Naive B cell (primary cell): ENCODE data around the gene ZNF75A. TPM values are rescaled to one million over a fixed set of nuclear protein-coding genes. Genes with fewer than 3 reads are reported as not detected.

ENCODE experiments used
- ATAC-seq, 2 donors: fragments of 150-1000 bp; cut with Tn5 transposase; 2 replicates each; pipeline ENCODE4 v1.10.0; 2021; ENCODE audit warnings: low read depth in 2 of 2, mild to moderate bottlenecking in 2 of 2, moderate library complexity in 2 of 2
- DNase-seq: peaks from one replicate; pipeline ENCODE4 v3.0.0; 2022
- H3K27ac Mint-ChIP-seq, 6 donors: one replicate each; pipeline ENCODE4 v1.8.0; 2020 to 2022; ENCODE audit warnings: mild to moderate bottlenecking in 6 of 6, mixed read lengths in 6 of 6, moderate library complexity in 5 of 6, inconsistent platforms in 2 of 6
- H3K27me3 Mint-ChIP-seq, 3 donors: one replicate each; pipeline ENCODE4 v1.8.0; 2021 to 2022; ENCODE audit warnings: mixed read lengths in 3 of 3, mild to moderate bottlenecking in 1 of 3
- H3K36me3 Mint-ChIP-seq, 2 donors: one replicate each; pipeline ENCODE4 v1.8.0; 2020 to 2022; ENCODE audit warnings: mixed read lengths in 2 of 2, inconsistent platforms in 1 of 2, mild to moderate bottlenecking in 1 of 2
- H3K4me1 Mint-ChIP-seq, 3 donors: one replicate each; pipeline ENCODE4 v1.8.0; 2020 to 2022; ENCODE audit warnings: mixed read lengths in 3 of 3, inconsistent platforms in 1 of 3, mild to moderate bottlenecking in 1 of 3, moderate library complexity in 1 of 3
- H3K4me3 Mint-ChIP-seq, 8 donors: one replicate each; pipeline ENCODE4 v1.8.0; 2020 to 2022; ENCODE audit warnings: mild to moderate bottlenecking in 8 of 8, mixed read lengths in 8 of 8, moderate library complexity in 8 of 8, inconsistent platforms in 2 of 8
- H3K9me3 Mint-ChIP-seq, 7 donors: one replicate each; pipeline ENCODE4 v1.8.0; 2020 to 2022; ENCODE audit warnings: mixed read lengths in 7 of 7, mild to moderate bottlenecking in 5 of 7, inconsistent platforms in 2 of 7, moderate library complexity in 1 of 7
- polyA plus RNA-seq, 6 donors: library from polyadenylated mRNA; unstranded; fragments of 300-500 nt; fragmentation: Illumina TruSeq; gene quantifications; one replicate each; pipeline ENCODE4 v1.2.3, GENCODE V29; 2021; ENCODE audit warnings: low read depth in 6 of 6

Gene ZNF75A
- polyA plus RNA-seq, 6 donors from 2014 or later, result 22.4 to 59.6 (median 30.6) TPM

DNA sequence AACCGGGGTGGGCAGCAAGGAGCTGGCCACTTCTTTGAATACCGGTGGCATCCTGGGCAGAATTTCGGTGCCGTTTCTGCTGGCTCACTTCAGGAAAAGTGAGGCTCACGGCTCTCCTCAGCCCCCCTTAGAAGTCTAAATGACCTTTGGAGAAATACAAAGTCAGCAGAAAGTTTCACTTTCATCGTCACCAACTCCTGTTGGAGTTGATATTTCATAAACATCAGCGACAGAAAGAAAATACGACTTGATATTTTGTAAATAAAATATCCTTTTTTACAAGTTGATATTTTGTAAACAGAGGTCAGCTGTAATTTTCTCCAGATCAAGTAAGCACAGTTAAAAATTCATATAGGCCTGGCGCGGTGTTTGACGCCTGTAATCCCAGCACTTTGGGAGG is 781 bp downstream of the ZNF75A start:
- peaks cover 12 to 15% of the 10 kb centered on the region in 2 donors for H3K36me3 Mint-ChIP-seq
- H3K4me1 Mint-ChIP-seq, result peaks cover 7 to 39% (median 17%) of the 10 kb centered on the region in 3 donors
- H3K27me3 Mint-ChIP-seq, result no peaks in the 10 kb centered on the region
- no peak for ATAC-seq
- peak overlapping the region in 4 of 6 donors; percentile 79 to 94 (median 88) for H3K27ac Mint-ChIP-seq
- DNase-seq, result no peak
- H3K4me3 Mint-ChIP-seq, result peak overlapping the region; percentile 78 to 93 (median 88)
- H3K9me3 Mint-ChIP-seq, result peaks cover 1 to 26% (median 10%) of the 10 kb centered on the region in 7 donors

DNA sequence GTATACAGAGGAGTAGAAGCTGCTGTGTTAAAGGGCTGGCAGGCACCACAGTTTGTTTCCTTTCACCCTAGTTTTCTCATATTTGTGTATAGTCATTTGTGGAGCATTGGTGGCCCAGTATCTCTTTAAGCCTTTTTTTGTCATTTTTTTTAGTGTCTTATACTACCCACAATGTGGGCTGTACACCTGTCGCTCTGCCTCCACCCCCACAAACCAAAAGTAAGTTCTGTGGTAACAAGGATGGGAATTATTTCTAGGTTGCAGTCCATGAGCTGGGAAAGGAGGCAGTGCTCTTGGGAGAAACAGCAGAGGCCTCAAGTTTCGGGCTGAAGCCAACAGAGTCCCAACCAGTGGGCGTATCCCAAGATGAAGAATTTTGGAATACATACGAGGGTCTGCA is 6.2 kb downstream of the ZNF75A start:
- Mint-ChIP-seq H3K27me3 (no peaks in the 10 kb centered on the region), H3K4me3 (no peak overlapping the region), H3K9me3 (peaks cover 25 to 70% (median 54%) of the 10 kb centered on the region in 7 donors), H3K36me3 (peaks cover 55 to 67% of the 10 kb centered on the region in 2 donors), H3K4me1 (peaks cover 0 to 26% (median 21%) of the 10 kb centered on the region in 3 donors), H3K27ac (no peak overlapping the region)
- no peak for DNase-seq
- no peak for ATAC-seq

DNA sequence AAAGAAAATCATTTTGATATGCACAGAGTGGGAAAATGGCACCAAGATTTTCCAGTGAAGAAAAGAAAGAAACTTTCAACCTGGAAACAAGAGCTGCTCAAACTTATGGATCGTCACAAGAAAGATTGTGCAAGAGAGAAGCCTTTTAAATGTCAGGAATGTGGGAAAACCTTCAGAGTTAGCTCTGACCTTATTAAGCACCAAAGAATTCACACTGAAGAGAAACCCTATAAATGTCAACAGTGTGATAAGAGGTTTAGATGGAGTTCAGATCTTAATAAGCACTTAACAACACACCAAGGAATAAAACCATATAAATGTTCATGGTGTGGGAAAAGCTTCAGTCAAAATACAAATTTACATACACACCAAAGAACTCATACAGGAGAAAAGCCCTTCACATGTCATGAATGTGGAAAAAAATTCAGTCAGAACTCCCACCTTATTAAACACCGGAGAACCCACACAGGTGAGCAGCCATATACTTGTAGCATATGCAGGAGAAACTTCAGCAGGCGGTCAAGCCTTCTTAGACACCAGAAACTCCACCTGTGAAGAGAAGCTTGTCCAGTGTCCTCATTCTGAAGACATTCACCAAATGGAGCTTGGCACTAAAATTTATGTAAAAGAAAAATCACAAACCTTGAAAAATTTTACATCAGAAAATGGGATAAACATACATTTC is 12.2 kb downstream of the ZNF75A start:
- ATAC-seq (no peak), DNase-seq (no peak)
- peaks cover 0 to 9% (median 0%) of the 10 kb centered on the region in 3 donors for H3K4me1 Mint-ChIP-seq
- no peaks in the 10 kb centered on the region for H3K27me3 Mint-ChIP-seq
- peak overlapping the region in 1 of 8 donors; percentile 72 for H3K4me3 Mint-ChIP-seq
- H3K9me3 Mint-ChIP-seq, result peaks cover 31 to 93% (median 82%) of the 10 kb centered on the region in 7 donors
- H3K27ac Mint-ChIP-seq, result no peak overlapping the region
- H3K36me3 Mint-ChIP-seq, result peaks cover 67 to 73% of the 10 kb centered on the region in 2 donors

DNA sequence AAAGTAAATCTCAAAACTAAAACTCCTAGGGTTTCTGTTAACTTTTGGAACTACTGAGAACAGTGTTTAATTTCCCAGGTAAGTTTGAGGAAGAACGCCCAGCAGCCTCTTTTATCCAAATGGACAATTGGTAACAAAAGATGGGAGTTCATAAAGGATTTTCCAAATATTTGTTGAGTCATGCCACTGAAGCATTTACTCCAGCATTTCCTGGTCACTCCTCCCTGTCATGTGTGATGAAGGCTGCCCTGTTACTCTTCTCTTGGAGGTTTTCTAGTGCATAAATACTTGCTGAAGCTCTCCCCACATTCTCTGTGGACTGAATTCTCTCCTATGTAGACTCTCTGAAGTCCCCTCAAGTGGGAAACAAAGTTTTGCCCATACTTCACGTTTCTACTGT is 16.5 kb downstream of the ZNF75A start:
- peaks cover 7 to 79% (median 62%) of the 10 kb centered on the region in 7 donors for H3K9me3 Mint-ChIP-seq
- no peaks in the 10 kb centered on the region for H3K27me3 Mint-ChIP-seq
- H3K4me1 Mint-ChIP-seq, result no peaks in the 10 kb centered on the region

DNA sequence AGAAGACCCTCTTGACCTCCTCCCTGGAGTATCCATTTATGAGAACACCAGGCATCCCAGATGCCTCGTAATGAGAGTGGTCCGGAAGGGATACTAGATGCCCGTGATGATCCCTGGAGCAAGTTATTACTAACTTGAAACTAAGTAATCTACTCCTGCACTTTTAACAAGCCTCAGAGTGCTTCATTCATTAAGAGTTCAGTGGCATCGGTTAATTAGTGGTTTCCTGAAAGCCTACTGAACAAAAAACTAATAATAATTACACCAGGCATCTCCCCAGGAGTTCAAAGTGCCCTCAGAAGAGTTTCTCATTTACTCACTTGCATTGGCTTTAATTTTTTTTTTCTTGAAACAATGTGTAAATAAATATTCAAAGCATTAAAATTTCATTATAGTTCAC is 22.2 kb downstream of the ZNF75A start:
- DNase-seq, result no peak
- H3K27me3 Mint-ChIP-seq, result no peaks in the 10 kb centered on the region
- no peak overlapping the region for H3K27ac Mint-ChIP-seq
- ATAC-seq, result no peak
- H3K4me1 Mint-ChIP-seq, result no peaks in the 10 kb centered on the region
- peaks cover 5 to 43% (median 31%) of the 10 kb centered on the region in 7 donors for H3K9me3 Mint-ChIP-seq
- H3K4me3 Mint-ChIP-seq, result no peak overlapping the region
- H3K36me3 Mint-ChIP-seq, result peaks cover 14 to 20% of the 10 kb centered on the region in 2 donors

More for the DNA sequence above, 16.5 kb downstream of the ZNF75A start:
- peaks cover 31 to 32% of the 10 kb centered on the region in 2 donors for H3K36me3 Mint-ChIP-seq
- ATAC-seq, result no peak
- H3K27ac Mint-ChIP-seq, result no peak overlapping the region
- DNase-seq, result no peak
- no peak overlapping the region for H3K4me3 Mint-ChIP-seq

DNA sequence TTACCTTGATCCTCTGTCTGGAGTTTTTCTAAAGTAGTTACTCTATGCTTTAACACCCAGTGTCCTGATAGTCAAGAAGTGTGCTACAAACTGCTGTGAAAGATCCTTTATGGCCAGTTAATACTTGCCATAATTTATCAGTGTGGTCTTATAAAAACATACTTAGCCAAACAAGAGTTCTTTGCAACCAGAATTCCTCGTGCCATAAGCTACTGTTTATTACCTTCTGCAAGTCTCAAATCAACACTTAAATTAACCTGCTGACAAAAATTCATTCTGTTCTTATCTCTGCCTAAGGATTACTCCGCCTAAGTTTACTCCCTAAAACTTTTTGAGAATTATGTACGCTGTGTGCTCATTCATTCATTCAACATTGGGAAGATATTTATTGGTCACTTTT is 22.8 kb downstream of the ZNF75A start:
- DNase-seq (no peak), ATAC-seq (no peak)
- no peak overlapping the region for H3K4me3 Mint-ChIP-seq
- H3K36me3 Mint-ChIP-seq, result peaks cover 17 to 20% of the 10 kb centered on the region in 2 donors
- H3K4me1 Mint-ChIP-seq, result no peaks in the 10 kb centered on the region
- no peaks in the 10 kb centered on the region for H3K27me3 Mint-ChIP-seq
- H3K9me3 Mint-ChIP-seq, result peaks cover 5 to 40% (median 29%) of the 10 kb centered on the region in 7 donors
- no peak overlapping the region for H3K27ac Mint-ChIP-seq

DNA sequence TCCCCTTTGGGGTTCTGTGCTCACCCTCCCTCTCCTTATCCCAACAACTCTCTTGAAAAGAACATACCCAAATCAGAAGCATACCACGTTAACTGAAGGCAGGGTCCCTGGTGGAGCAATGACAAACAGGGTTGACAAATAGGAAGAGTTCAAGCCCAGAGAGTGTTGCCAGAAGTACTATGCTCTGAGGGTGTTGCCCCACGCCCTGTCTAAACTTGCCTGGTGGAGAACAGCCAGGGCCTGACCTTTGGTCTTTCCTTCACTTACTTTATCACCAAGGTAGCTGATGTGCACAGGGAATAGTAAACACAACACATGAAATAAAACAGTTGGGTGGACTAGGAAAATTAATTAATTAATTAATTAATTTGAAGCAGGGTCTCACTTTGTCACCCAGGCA is 23.3 kb downstream of the ZNF75A start:
- Mint-ChIP-seq H3K4me3 (no peak overlapping the region), H3K27ac (no peak overlapping the region), H3K36me3 (peaks cover 18 to 20% of the 10 kb centered on the region in 2 donors), H3K27me3 (no peaks in the 10 kb centered on the region), H3K9me3 (peaks cover 5 to 39% (median 26%) of the 10 kb centered on the region in 7 donors), H3K4me1 (no peaks in the 10 kb centered on the region)
- ATAC-seq (no peak), DNase-seq (no peak)

DNA sequence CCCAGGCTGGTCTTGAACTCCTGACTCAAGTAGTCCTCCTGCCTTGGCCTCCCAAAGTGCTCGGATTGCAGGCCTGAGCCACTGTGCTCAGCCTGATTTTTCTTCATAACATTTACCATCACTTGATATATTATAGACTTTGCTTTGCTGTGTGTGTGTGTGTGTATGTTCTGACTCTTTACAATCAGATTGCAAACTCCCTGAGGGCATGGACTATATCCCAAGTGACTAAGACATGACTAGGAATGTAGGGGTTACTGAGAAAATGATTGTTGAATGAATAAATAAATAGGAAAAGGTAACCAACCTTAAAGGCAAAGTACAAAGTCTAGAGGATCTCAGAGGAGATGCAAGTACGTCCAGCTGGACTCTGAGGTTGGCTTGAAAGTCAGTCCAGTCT is 40.7 kb downstream of the ZNF75A start:
- DNase-seq, result no peak
- peak overlapping the region in 1 of 8 donors; percentile 41 for H3K4me3 Mint-ChIP-seq
- H3K27me3 Mint-ChIP-seq, result no peaks in the 10 kb centered on the region
- peaks cover 0 to 4% (median 0%) of the 10 kb centered on the region in 3 donors for H3K4me1 Mint-ChIP-seq
- ATAC-seq, result no peak
- H3K27ac Mint-ChIP-seq, result no peak overlapping the region
- H3K36me3 Mint-ChIP-seq, result peaks cover 5 to 8% of the 10 kb centered on the region in 2 donors
- H3K9me3 Mint-ChIP-seq, result peaks cover 0 to 3% (median 0%) of the 10 kb centered on the region in 7 donors

DNA sequence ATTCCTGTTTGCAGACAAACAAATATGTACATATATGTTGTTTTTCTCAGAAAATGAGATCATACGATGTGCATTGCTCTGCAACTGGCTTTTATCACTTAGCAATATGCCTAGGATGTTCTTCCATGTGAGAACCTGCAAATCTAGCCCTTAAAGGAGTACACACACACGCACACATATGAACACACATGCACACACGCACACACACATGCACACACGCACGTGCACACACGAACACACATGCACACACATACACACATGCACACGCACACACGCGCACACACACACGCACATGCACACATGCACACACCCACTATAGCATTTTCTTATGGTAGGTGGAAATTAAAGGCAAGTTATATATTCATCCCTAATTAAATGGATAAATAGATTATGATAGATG is 42.3 kb downstream of the ZNF75A start:
- peaks cover 0 to 10% (median 0%) of the 10 kb centered on the region in 7 donors for H3K9me3 Mint-ChIP-seq
- ATAC-seq, result no peak
- no peak for DNase-seq
- no peak overlapping the region for H3K4me3 Mint-ChIP-seq
- H3K4me1 Mint-ChIP-seq, result peaks cover 0 to 4% (median 0%) of the 10 kb centered on the region in 3 donors
- H3K27ac Mint-ChIP-seq, result no peak overlapping the region
- no peaks in the 10 kb centered on the region for H3K27me3 Mint-ChIP-seq
- peaks cover 5 to 8% of the 10 kb centered on the region in 2 donors for H3K36me3 Mint-ChIP-seq

DNA sequence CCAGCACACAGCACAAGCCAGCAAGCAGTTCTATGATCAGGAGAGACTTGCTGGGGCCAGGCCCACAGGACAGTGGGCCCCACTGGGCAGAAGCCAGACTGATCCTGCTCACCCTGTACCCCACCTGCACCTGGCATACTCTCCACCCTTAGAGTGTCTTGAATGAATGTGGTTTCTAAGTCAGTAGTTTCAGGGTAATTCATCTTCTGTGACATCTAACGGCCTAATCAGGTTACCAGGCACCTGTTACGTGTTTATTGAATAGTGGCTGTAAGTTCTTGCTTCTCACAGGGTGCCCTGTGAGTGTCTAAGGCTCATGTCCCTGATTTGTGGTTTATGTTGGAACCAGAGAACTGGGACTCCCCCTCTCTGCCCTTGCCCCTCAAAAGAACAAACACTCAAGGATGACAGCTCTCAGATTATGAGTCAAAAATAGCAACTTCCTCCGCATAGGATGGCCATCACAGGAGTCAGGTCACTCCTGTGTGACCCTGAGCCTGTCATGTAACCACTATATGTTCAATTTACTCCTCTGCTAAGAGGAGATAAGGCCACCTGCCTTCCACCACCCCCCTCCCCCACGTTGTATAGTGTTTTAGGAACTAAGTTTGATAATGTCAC is 43.4 kb downstream of the ZNF75A start:
- ATAC-seq (no peak), DNase-seq (no peak)
- H3K27ac Mint-ChIP-seq, result peak overlapping the region in 1 of 6 donors; percentile 66
- H3K27me3 Mint-ChIP-seq, result no peaks in the 10 kb centered on the region
- H3K36me3 Mint-ChIP-seq, result peaks cover 5 to 12% of the 10 kb centered on the region in 2 donors
- peaks cover 0 to 12% (median 0%) of the 10 kb centered on the region in 7 donors for H3K9me3 Mint-ChIP-seq
- no peak overlapping the region for H3K4me3 Mint-ChIP-seq
- peaks cover 0 to 4% (median 0%) of the 10 kb centered on the region in 3 donors for H3K4me1 Mint-ChIP-seq

DNA sequence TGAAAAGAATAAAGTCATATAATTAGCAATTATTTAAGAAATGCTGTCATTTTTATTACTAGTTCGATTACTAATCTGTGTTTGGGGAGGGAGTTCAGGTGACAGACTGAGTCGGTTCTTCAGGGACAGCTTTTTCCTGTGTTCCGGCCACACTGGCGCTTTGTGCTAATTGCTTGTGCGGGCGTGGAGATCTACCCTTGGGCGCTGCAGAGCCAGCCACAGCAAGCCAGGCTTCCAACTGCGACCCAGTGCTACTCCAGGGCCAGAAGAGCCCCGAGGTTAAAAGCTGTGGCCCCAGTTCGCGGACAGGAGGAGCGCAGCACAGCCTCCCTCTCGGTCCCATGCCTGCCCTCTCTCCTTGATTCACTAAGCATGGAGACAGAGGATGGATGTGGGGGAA is 43.9 kb downstream of the ZNF75A start:
- Mint-ChIP-seq H3K4me1 (peaks cover 0 to 5% (median 0%) of the 10 kb centered on the region in 3 donors), H3K27me3 (no peaks in the 10 kb centered on the region), H3K27ac (no peak overlapping the region), H3K9me3 (peaks cover 0 to 13% (median 2%) of the 10 kb centered on the region in 7 donors), H3K36me3 (peaks cover 5 to 17% of the 10 kb centered on the region in 2 donors), H3K4me3 (no peak overlapping the region)
- ATAC-seq (no peak), DNase-seq (no peak)

DNA sequence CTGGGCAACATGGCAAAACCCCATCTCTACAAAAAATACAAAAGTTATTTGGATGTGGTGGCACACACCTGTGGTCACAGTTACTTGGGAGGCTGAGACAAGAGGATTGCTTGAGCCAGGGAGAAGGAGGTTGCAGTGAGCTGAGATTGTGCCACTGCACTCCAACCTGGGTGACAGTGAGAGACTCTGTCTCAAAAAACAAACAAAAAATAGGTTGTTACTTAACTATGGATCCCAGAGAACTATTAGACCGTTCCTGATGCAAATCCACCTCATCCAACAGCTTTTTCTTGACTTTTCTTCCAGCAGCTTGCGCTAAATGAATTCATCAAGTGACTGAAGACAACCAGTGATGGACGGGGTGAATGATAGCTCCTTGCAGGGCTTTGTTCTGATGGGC is 50.3 kb downstream of the ZNF75A start, which contains the start of gene OR2C1:
Gene OR2C1, plus strand, starts transcription at position 301 of the 400 bp plus-strand sequence. Its CDS starts 52 bp downstream, at position 353.
- H3K9me3 Mint-ChIP-seq, result peaks cover 4 to 31% (median 13%) of the 10 kb centered on the region in 7 donors
- peaks cover 17 to 35% of the 10 kb centered on the region in 2 donors for H3K36me3 Mint-ChIP-seq
- peaks cover 5 to 18% (median 7%) of the 10 kb centered on the region in 3 donors for H3K27me3 Mint-ChIP-seq
- H3K27ac Mint-ChIP-seq, result peak within 1 kb of the TSS in 1 of 6 donors; percentile 42
- peak within 1 kb of the TSS in 2 of 8 donors; percentile 6 to 30 for H3K4me3 Mint-ChIP-seq
- ATAC-seq, result no peak
- no peak for DNase-seq
- peaks cover 0 to 4% (median 0%) of the 10 kb centered on the region in 3 donors for H3K4me1 Mint-ChIP-seq

DNA sequence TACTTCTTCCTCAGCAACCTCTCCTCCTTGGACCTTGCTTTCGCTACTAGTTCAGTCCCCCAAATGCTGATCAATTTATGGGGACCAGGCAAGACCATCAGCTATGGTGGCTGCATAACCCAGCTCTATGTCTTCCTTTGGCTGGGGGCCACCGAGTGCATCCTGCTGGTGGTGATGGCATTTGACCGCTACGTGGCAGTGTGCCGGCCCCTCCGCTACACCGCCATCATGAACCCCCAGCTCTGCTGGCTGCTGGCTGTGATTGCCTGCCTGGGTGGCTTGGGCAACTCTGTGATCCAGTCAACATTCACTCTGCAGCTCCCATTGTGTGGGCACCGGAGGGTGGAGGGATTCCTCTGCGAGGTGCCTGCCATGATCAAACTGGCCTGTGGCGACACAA is 50.8 kb downstream of the ZNF75A start:
- Mint-ChIP-seq H3K4me3 (no peak overlapping the region), H3K4me1 (peaks cover 0 to 4% (median 0%) of the 10 kb centered on the region in 3 donors), H3K9me3 (peaks cover 4 to 35% (median 13%) of the 10 kb centered on the region in 7 donors), H3K27me3 (peaks cover 5 to 23% (median 12%) of the 10 kb centered on the region in 3 donors), H3K36me3 (peaks cover 22 to 40% of the 10 kb centered on the region in 2 donors), H3K27ac (no peak overlapping the region)
- ATAC-seq, result no peak
- DNase-seq, result no peak
